Endothelial cell of umbilical vein (primary cell): ENCODE measurements around the gene SNAPIN. TPM values are rescaled to one million over a fixed set of nuclear protein-coding genes. Genes with fewer than 3 reads are reported as not detected.

ENCODE experiments used
- BruUV-seq: library from RNA; stranded (reverse); fragments of 400-500 nt; replicated peaks from 2 replicates; lab custom pipeline; 2021; lab: Mats Ljungman, UMichigan
- CTCF ChIA-PET: fragments of 300-600, 350-600 bp; sonication (Branson Sonifier 250); formaldehyde crosslinking; loops from one replicate; lab custom pipeline; 2021; ENCODE audit warnings: antibody characterized with exemption, inconsistent platforms; lab: Charles Lee
- POLR2A ChIA-PET: fragments of 300-600, 350-600 bp; sonication (Branson Sonifier 250); formaldehyde crosslinking; loops from one replicate; lab custom pipeline; 2021; ENCODE audit warnings: antibody characterized with exemption, inconsistent platforms; lab: Charles Lee
- DNase-seq: peaks from one replicate; pipeline ENCODE4 v3.0.0-alpha.2; 2011; ENCODE audit warnings: low read depth, low spot score
- FAIRE-seq: peaks from 2 replicates; lab custom pipeline; 2011; peaks lifted over from hg19 to GRCh38; lab: Jason Lieb, UNC
- H2AFZ ChIP-seq: 2 replicates; pipeline ENCODE4 v1.6.0; 2012; ENCODE audit warnings: low read depth, low read length, control low read depth, inconsistent platforms
- H3K27ac ChIP-seq: 2 replicates; pipeline ENCODE4 v1.5.1; 2011; ENCODE audit warnings: low read depth, mild to moderate bottlenecking, control low read depth, low read length, moderate library complexity; ENCODE audit not compliant: insufficient read depth
- H3K27me3 ChIP-seq, 2 experiments: 2 replicates each; pipeline versions ENCODE4 v1.6.0 to v1.6.1; 2011; ENCODE audit warnings: low read length in 2 of 2, mixed read lengths in 1 of 2; ENCODE audit not compliant: control insufficient read depth in 2 of 2, insufficient read depth in 2 of 2
- H3K36me3 ChIP-seq, 2 experiments: 2 replicates in 1 of 2; 3 replicates in 1 of 2; pipeline ENCODE4 v1.5.1; 2011; ENCODE audit warnings: low read length in 2 of 2, mild to moderate bottlenecking in 1 of 2, moderate library complexity in 1 of 2; ENCODE audit not compliant: control insufficient read depth in 2 of 2, insufficient read depth in 2 of 2; ENCODE audit errors: extremely low read depth in 1 of 2
- H3K4me1 ChIP-seq: 3 replicates; pipeline ENCODE4 v1.5.1; 2011; ENCODE audit warnings: mild to moderate bottlenecking, low read length; ENCODE audit not compliant: control insufficient read depth, insufficient read depth; ENCODE audit errors: extremely low read depth
- H3K4me2 ChIP-seq: 2 replicates; pipeline ENCODE4 v1.6.1; 2011; ENCODE audit warnings: low read length, control low read depth, mixed read lengths; ENCODE audit not compliant: insufficient read depth
- H3K4me3 ChIP-seq, 3 experiments: fragments of 200-600 bp in 1 of 3; sonication (generic), shearing (Covaris generic) in 1 of 3; replicated peaks in 1 of 3; 2 replicates each; pipeline ENCODE4 v1.5.1; 2011 to 2016; ENCODE audit warnings: control low read depth in 3 of 3, low read length in 3 of 3, mild to moderate bottlenecking in 2 of 3, inconsistent platforms in 1 of 3, low read depth in 1 of 3, moderate library complexity in 1 of 3; ENCODE audit not compliant: insufficient read depth in 1 of 3
- H3K79me2 ChIP-seq: 2 replicates; pipeline ENCODE4 v1.6.0; 2012; ENCODE audit warnings: low read length, inconsistent platforms; ENCODE audit not compliant: control insufficient read depth, insufficient read depth
- H3K9ac ChIP-seq: replicated peaks from 2 replicates; pipeline ENCODE3; 2011; ENCODE audit warnings: low read length, control low read depth; ENCODE audit not compliant: insufficient read depth; ENCODE audit errors: extremely low read depth
- H3K9me1 ChIP-seq: replicated peaks from 3 replicates; pipeline ENCODE4 v1.6.0; 2011; ENCODE audit warnings: mild to moderate bottlenecking, low read length; ENCODE audit not compliant: control insufficient read depth, insufficient read depth; ENCODE audit errors: extremely low read depth
- H3K9me3 ChIP-seq: replicated peaks from 2 replicates; pipeline ENCODE4 v1.5.1; 2012; ENCODE audit warnings: low read length, inconsistent platforms; ENCODE audit not compliant: control insufficient read depth, insufficient read depth
- H4K20me1 ChIP-seq: replicated peaks from 2 replicates; pipeline ENCODE3; 2011; ENCODE audit warnings: mild to moderate bottlenecking, low read length; ENCODE audit not compliant: control insufficient read depth, insufficient read depth; ENCODE audit errors: extremely low read depth
- EZH2 ChIP-seq: IDR thresholded peaks from 2 replicates; pipeline ENCODE4 v1.6.1; 2012; ENCODE audit warnings: borderline replicate concordance, low read depth, mild to moderate bottlenecking, moderate library complexity, low read length, inconsistent platforms; ENCODE audit not compliant: severe bottlenecking
- FOS ChIP-seq: IDR thresholded peaks from 2 replicates; pipeline ENCODE4 v1.6.1; 2011; ENCODE audit warnings: mild to moderate bottlenecking, low read length, moderate library complexity, borderline replicate concordance; ENCODE audit not compliant: insufficient read depth
- GATA2 ChIP-seq: IDR thresholded peaks from 2 replicates; pipeline ENCODE4 v1.7.0; 2011; ENCODE audit warnings: low read depth, mild to moderate bottlenecking, moderate library complexity, mixed read lengths, low read length; ENCODE audit not compliant: insufficient read length, insufficient read depth
- JUN ChIP-seq: IDR thresholded peaks from 2 replicates; pipeline ENCODE4 v1.6.1; 2011; ENCODE audit warnings: borderline replicate concordance, low read depth; ENCODE audit not compliant: insufficient read length, insufficient read depth
- MYC ChIP-seq: IDR thresholded peaks from one replicate; pipeline ENCODE4 v1.6.1; 2011; ENCODE audit warnings: mild to moderate bottlenecking, low read depth, low read length
- POLR2A ChIP-seq: IDR thresholded peaks from 2 replicates; pipeline ENCODE4 v1.6.1; 2012; ENCODE audit warnings: low read depth, mild to moderate bottlenecking, control low read depth, low read length
- POLR2AphosphoS5 ChIP-seq: IDR thresholded peaks from 2 replicates; pipeline ENCODE4 v1.6.1; 2012; ENCODE audit warnings: low read depth, mild to moderate bottlenecking, control low read depth, low read length, moderate library complexity; ENCODE audit not compliant: insufficient read depth
- dilution Hi-C: fragments of 300-500 bp; cut with MboI; formaldehyde crosslinking; loops from one replicate; pipeline ENCODE4 v1.15.0; 2019; ENCODE audit warnings: low sequenced_read_pairs; ENCODE audit not compliant: extremely low pct_ligation_motif_present
- intact Hi-C: fragments of 100-400 bp; cut with micrococcal nuclease; formaldehyde crosslinking; loops from one replicate; pipeline ENCODE4 v1.10.0; 2022
- polyA plus RNA-seq, 4 experiments: library from polyadenylated mRNA; depleted of rRNA in 3 of 4; stranded (reverse) in 3 of 4; unstranded in 1 of 4; fragments of >200 nt; gene quantifications; 2 replicates each; pipeline versions ENCODE4 v1.2.1 to v1.2.3, GENCODE V29; 2011 to 2012; ENCODE audit warnings: missing spikeins in 1 of 4
- total RNA-seq: library from RNA; stranded (reverse); gene quantifications from 2 replicates; pipeline ENCODE4 v1.2.3, GENCODE V29; 2021
- TF ChIP-seq, protein P1 (sequence below), 2 donors: IDR thresholded peaks; 1 replicate in 1 of 2; 2 replicates in 1 of 2; pipeline ENCODE4 v1.5.1; 2011; ENCODE audit warnings: low read length in 2 of 2, mild to moderate bottlenecking in 2 of 2, moderate library complexity in 2 of 2, control low read depth in 1 of 2, inconsistent platforms in 1 of 2, low read depth in 1 of 2; ENCODE audit not compliant: insufficient read depth in 1 of 2; ENCODE audit errors: extremely low read depth in 1 of 2
- TF ChIP-seq, protein P2 (sequence below): IDR thresholded peaks from 2 replicates; pipeline ENCODE4 v1.6.1; 2011; ENCODE audit not compliant: insufficient read depth, insufficient read length

The SNAPIN gene
- total and polyA plus RNA-seq, 2 donors (not counting 3 experiments of a cell fraction or from before 2014, with no cell fraction given), result 36.8 to 55.1 TPM

DNA sequence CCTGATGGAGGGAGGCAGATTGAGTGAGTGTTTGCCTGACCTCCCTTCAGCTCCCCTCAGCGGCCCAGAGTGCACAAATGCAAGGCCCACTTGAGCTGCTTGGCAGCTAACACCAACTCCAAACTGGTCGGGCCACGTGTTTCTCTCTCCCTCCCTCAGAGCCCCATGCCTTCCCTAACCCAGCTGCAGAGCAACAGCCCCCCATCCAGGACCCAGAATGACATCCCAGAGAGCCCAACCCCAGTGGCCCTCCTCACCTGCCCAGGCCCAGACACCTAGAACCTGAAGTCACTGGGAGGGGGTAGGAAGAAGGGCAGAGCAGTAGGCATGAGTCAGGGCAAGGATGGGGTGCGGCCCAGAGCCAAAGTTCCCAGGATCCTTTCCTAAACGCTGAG is 41.6 kb upstream of the SNAPIN start:
- no peak overlapping the region for H3K27ac ChIP-seq
- H3K36me3 ChIP-seq, result peaks cover 0 to 6% of the 10 kb centered on the region in 2 experiments
- dilution Hi-C loops (no loop called here), intact Hi-C loops (no loop called here)
- DNase-seq (no peak), FAIRE-seq (no peak)
- H3K4me1 ChIP-seq, result no peaks in the 10 kb centered on the region
- no peak overlapping the region for H3K9ac ChIP-seq
- H3K4me2 ChIP-seq, result no peak overlapping the region
- H4K20me1 ChIP-seq, result no peaks in the 10 kb centered on the region
- CTCF ChIA-PET, result interaction anchor here (1.3 to 6.0 kb wide), 11 partner anchors 9 to 106 kb away, joined by 3 to 121 read pairs (median 10); partner anchors contain the start of genes S100A1, S100A13 and S100A6
- H3K27me3 ChIP-seq, result no peaks in the 10 kb centered on the region
- H3K79me2 ChIP-seq, result peaks cover 11% of the 10 kb centered on the region
- BruUV-seq, result no TSS peak
- H3K9me1 ChIP-seq, result no peaks in the 10 kb centered on the region
- H2AFZ ChIP-seq, result no peak overlapping the region
- H3K9me3 ChIP-seq, result no peaks in the 10 kb centered on the region
- no peak overlapping the region for H3K4me3 ChIP-seq
- POLR2A ChIA-PET, result interaction anchor here (0.6 to 4.9 kb wide), 2 partner anchors 10 to 12 kb away, joined by 3 to 27 read pairs; partner anchors contain the start of gene S100A13
- TF ChIP-seq MYC, result no peak
- TF ChIP-seq JUN, result no peak
- TF ChIP-seq, protein P1, sequence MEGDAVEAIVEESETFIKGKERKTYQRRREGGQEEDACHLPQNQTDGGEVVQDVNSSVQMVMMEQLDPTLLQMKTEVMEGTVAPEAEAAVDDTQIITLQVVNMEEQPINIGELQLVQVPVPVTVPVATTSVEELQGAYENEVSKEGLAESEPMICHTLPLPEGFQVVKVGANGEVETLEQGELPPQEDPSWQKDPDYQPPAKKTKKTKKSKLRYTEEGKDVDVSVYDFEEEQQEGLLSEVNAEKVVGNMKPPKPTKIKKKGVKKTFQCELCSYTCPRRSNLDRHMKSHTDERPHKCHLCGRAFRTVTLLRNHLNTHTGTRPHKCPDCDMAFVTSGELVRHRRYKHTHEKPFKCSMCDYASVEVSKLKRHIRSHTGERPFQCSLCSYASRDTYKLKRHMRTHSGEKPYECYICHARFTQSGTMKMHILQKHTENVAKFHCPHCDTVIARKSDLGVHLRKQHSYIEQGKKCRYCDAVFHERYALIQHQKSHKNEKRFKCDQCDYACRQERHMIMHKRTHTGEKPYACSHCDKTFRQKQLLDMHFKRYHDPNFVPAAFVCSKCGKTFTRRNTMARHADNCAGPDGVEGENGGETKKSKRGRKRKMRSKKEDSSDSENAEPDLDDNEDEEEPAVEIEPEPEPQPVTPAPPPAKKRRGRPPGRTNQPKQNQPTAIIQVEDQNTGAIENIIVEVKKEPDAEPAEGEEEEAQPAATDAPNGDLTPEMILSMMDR (IDR thresholded peaks at IDR 0.05; ENCODE audit: extremely low read depth in 1 of 2, insufficient read depth in 1 of 2, low read depth in 1 of 2, low read length in 2 of 2), result no peak
- TF ChIP-seq, protein P2, sequence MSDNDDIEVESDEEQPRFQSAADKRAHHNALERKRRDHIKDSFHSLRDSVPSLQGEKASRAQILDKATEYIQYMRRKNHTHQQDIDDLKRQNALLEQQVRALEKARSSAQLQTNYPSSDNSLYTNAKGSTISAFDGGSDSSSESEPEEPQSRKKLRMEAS, result no peak
- no peak for TF ChIP-seq FOS
- TF ChIP-seq GATA2, result no peak
- TF ChIP-seq POLR2AphosphoS5, result no peak
- TF ChIP-seq POLR2A, result no peak
- TF ChIP-seq EZH2, result no peak
